Epithelial cell of esophagus (primary cell): Measurements from ENCODE around the gene PPIL4.

Source experiments
- DNase-seq: peaks from one replicate; pipeline ENCODE4 v3.0.0; 2010; ENCODE audit warnings: low read depth
- H3K4me3 ChIP-seq: 2 replicates; pipeline ENCODE4 v1.5.1; 2011; ENCODE audit warnings: mild to moderate bottlenecking, low read length, control low read depth
- CTCF ChIP-seq: IDR thresholded peaks from 2 replicates; pipeline ENCODE4 v1.5.1; 2011; ENCODE audit warnings: low read depth, mild to moderate bottlenecking, low read length, control low read depth, inconsistent platforms; ENCODE audit not compliant: insufficient read depth; ENCODE audit errors: missing control alignments

The PPIL4 gene

GRCh38 chr6:149493761-149494320 is 52.0 kb downstream of the PPIL4 start:
- no peak for TF ChIP-seq CTCF
- no peak overlapping the region for H3K4me3 ChIP-seq
- peak; percentile 15 for DNase-seq

- no peak for TF ChIP-seq CTCF
- DNase-seq = no peak
- no peak overlapping the region for H3K4me3 ChIP-seq
Observed at GRCh38 chr6:149492798-149493343, 53.0 kb downstream of the PPIL4 start.

GRCh38 chr6:149489967-149490366 is 55.9 kb downstream of the PPIL4 start:
- no peak overlapping the region for H3K4me3 ChIP-seq
- no peak for DNase-seq
- TF ChIP-seq CTCF = no peak

- no peak for TF ChIP-seq CTCF
- peak; percentile 66 for DNase-seq
- H3K4me3 ChIP-seq = no peak overlapping the region
Observed at GRCh38 chr6:149488815-149489214, 57.0 kb downstream of the PPIL4 start.

GRCh38 chr6:149487316-149487715 is 58.5 kb downstream of the PPIL4 start:
- TF ChIP-seq CTCF = no peak
- H3K4me3 ChIP-seq = no peak overlapping the region
- DNase-seq = no peak

- no peak within 1 kb of the TSS for H3K4me3 ChIP-seq
- DNase-seq = no peak
- no peak for TF ChIP-seq CTCF
Observed at GRCh38 chr6:149484733-149485700, 60.8 kb downstream of the PPIL4 start, which contains the start of gene ZC3H12D. ZC3H12D (minus strand) TSS chr6:149485014; CDS start chr6:149474543, 10,471 bp downstream.
